HK-2 (cell line): ENCODE data around the gene COG5.
A peak's percentile ranks its signal among the peaks of the same experiment; 100 is the strongest.
"Not testable (repeated sequence)": the region's sequence is repeated elsewhere in the genome, so short reads cannot be mapped to it uniquely, and the experiment has no call there.

Experiments
- DNase-seq: peaks from one replicate; pipeline ENCODE4 v3.0.0-alpha.2; 2018; ENCODE audit not compliant: unreplicated experiment

The COG5 gene

DNA sequence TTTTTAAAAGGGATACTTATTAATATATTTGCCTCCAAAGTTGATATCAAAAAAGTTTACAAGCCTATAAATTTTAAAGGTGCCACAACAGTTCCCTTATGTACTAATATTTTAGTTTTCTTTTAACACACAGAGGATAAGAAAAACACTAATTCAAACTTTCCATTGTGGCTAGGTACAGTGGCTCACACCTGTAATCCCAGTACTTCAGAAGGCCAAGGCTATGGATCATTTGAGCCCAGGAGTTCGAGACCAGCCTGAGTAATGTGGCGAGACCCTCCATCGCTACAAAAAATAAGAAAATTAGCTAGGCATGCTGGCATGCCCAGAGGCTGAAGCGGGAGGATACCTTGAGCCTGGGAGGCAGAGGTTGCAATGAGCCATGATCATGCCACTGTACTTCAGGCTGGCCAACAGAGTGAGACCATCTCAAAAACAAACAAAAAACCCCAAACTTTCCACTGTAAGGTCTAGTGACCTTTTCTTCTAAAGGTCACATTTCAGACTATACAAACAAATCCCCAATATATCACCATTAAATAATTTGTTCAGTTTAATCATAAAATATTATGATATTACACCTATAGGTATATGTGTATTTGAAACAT lies 287.4 kb downstream of the COG5 start:
- DNase-seq, result no peak

DNA sequence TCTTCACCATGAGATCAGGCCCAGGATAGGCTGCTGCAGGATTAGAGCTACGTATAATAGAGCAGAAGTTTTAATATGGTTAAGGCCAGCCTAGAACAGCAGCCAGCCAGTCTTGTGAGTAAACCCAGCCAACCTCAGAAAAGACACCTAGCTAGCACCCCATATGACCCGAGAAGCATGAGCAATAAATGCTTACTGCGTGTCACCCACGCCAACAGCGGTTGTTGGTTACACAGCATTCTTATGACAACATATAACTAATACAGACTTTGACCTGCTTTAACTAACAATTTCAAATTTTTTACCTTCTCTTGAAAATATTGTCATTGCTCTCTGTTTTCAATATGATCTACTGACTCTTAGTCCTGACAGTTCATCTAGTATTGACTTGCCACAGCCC lies 289.2 kb downstream of the COG5 start:
- DNase-seq, result no peak

DNA sequence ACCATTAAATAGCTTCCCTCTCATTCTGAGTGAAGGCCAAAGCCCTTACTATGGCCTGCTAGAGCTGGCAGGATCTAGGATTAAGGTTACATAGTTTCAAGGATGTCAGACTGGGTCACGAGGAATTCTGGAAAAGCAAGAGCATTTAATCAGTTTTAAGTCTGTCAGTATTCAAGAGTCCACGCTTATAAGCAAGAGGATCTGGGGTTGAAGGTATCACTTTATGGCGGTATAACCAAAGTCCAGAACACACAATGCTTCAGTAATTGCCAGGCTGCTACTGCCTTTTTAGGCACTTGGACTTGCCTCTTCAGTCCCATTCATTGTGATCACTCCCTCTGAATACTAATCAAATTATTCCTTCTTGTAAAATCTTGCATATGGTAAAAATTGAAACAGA lies 293.9 kb downstream of the COG5 start:
- DNase-seq, result no peak

DNA sequence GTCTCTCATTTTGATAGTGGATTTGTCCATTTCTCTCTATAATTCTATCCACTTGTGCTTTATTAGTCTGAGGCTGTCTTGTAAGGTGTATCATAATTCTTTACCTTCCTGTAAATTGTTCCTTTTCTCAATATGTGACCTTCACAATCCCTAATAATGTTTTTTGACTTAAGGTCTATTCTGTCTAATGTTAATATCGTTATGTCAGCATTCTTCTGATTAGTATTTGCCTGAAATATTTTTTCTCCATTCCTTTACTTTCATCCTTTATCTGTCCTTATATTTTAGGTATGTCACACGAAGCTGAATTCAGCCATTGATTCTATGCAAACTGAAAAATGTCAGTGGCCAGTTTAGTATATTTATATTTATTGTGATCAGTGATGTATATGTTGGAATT lies 295.1 kb downstream of the COG5 start:
- no peak for DNase-seq

DNA sequence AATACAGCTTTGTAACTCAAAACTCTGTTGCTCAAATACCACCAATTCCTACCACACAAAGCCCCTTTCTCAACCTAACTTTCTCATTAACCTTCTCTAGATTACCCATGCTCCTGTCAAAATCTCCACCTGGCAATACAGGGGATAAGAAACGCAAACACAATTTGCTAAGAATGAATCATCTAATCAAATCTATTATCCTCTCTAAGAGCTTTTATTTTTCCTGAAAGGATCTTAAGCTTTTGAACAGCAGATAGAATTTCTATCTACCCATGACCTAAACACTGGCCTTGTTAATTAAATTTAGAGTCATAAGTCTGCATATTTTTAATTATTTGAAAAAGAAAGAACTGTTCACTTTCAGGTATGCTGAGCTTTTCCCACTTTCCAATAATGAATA lies 296.6 kb downstream of the COG5 start:
- DNase-seq, result no peak

DNA sequence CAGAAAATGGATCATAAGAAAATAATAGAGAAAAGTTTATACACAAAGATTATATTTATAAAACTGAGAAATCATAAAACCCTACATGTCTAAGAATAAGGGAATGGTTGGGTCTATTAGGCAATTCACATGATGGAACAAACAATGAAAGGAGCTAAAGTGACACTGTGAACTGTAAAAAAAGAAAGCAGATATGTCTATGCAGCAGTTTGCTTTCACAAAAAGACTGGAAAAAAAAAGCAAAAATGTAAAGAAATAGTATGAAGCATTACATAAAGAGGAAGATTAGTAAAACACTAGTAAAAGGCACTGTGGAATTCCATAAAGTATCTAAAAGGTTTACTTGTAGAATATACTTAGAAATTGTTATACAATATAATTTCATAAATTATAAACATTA lies 299.0 kb downstream of the COG5 start:
- no peak for DNase-seq

DNA sequence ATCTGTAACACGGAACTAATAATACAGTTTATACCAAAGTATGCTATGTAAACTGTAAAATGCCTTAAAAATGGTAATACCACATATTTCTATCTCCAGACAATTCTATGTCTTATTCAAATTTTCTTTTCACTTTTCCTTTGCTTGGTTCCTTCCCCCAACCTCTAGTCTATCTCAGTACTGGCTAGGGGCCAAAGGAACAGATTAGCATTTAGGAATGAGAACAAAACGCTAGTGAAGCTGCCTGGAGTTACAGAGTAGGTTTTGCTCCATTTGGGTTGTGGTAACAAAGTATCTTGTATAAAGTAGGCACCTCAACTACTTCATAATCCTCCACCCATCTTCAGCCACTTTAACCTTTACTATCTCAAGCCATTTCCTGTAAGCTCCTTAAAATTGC lies 300.9 kb downstream of the COG5 start:
- no peak for DNase-seq

DNA sequence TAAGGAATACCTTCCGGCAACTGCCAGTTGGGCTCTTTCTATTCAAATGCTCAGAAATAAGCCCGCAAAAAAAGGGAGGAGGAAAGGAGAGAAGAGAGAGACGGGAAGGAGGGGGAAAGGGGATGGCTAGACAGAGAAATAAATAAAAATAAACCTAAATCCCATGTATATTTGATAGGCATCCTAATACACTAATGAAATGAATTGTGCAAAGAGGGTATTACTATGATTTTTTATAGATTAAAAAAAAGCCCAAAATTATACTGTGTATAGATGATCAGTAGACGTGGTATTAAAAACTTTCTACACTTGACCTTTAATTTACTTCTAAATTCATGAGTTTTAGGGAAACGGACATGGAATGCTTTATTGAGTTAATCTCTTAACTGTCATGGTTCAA lies 305.0 kb downstream of the COG5 start:
- no peak for DNase-seq

DNA sequence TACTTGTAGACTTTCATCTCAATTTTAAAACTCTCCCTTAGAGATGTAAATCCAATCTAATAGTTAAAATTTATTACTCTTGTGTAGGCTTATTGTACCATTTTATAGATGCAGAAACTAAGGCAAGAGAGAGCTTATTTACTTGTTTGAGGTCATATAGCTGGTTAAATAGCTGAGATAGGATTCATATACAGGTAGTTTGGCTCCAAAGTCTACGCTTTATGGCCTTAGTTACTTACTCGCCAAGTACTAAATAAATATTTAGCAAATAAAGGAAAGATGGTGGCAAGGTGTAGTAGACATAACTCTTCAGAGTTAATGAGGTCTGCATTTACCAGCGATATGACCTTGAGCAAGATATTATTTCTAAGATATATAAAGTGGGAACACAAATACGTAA lies 308.1 kb downstream of the COG5 start:
- DNase-seq, result no peak

DNA sequence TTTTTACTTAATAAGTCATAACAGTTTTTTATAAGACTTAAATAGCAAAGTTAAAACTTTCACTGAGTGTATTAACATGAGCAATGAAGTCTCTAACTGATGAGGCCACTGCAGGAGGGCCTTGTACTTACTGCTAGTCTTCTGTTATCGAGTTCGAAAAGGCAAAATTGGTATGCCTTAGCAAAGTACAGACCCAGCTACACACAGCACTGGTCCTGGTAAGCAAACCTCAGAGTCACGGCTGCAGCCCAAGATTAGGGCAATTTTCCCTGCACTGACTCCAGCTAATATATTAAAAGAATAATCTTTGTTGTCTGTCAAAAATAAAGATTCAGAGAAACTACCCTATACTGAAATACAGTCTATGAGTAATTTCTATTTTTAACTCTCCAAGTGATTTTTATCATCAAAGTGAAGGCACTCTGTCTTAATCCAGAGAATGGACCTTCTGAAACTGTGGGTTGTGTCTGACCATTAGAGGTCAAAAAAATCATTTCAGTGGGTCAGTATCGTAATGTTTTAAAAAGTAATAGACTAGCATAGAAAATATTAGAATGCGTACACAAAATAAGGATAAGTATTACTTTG lies 309.2 kb downstream of the COG5 start:
- DNase-seq, result no peak

DNA sequence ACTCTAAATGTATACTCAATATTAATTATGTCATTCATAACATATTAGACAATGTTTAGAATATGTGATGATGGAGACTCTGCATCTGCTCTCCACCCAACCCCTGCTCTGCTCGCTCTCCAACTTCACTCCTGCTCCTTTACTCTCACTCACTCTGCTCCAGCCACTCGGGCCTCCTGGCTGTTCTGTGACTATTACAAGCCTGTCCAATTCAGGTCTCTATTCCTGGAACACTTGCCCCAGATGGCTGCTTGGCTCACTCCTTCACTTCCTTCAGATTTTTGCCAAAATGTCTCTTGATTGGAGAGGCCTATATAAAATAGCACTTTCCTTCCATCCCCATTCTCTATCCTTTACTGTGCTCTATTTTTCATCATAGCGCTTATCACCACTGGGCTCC lies 310.1 kb downstream of the COG5 start:
- DNase-seq, result no peak

DNA sequence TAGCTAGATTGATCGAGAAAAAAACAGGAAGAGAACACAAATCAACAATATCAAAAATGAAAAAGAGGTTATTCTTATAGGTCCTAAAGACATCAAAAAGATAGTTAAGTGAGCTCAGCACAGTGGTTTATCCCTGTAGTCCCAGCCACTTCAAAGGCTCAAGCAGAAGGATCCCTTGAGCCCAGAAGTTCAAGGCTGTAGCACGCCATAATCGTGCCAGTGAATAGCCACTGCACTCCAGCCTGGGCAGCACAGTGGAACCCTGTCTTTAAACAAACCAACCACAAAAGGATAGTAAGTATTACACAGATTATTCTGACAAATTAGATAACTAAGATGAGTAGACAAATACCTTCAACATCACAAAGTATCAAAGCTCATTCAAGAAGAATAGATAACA lies 311.8 kb downstream of the COG5 start:
- no peak for DNase-seq

DNA sequence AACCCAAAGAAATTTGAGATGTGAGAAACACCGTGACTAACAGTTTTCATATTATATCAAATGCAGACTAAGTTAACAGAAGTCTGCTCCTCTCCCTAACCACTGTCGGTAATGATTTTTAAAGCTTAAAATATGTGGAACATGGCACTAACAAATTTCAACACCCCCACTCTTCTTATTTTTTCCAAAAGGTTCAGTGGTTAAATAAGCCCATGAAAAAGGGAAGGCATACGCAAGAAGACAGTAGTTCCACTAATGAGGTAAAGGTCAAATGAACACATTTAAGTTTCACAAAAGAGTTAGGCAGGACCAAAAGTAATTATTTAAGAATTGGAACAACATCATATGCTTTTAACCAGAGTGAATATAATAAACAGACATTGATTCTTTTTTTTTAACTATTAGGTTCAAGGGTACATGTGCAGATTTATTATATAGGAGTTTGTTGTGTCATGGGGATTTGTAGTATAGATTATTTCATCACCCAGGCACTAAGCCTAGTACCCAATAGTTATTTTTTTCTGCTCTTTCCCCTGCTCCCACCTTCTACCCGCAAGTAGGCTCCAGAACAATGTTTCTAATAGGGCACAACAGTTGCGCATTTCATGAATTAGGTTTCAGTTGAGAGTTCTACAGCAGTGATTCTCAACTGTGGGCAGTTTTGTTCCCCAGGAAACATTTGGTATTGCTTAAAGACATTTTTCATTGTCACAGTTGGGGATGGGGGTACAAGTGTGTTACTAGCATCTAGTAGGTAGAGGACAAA lies 315.0 kb downstream of the COG5 start:
- no peak for DNase-seq

DNA sequence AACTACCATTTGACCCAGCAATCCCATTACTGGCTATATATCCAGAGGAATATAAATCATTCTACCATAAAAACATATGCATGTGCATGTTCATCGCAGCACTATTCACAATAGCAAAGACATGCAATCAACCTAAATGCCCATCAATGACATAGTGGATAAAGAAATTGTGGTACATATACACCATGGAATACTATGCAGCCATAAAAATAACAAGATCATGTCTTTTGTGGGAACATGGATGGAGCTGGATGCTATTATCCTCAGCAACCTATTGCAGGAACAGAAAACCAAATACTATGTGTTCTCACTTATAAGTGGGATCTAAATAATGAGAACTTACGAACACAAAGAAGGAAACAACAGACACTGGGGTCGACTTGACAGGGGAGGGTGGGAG lies 316.9 kb downstream of the COG5 start:
- DNase-seq, result not testable (repeated sequence)

DNA sequence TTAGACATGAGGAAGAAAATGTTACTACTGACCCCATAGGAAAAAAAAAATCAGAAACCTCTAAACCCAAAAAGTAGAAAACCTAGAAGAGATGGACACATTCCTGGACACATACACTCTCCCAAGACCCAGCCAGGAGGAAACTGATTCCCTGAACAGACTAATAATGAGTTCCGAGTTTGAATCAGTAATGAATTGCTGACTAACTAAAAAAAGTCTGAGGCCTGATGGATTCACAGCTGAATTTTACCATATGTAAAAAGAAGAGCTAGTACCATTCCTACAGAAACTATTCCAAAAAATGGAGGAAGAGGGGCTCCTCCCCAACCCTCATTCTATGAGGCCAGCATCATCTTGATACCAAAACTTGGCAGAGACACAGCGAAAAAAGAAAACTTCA lies 319.1 kb downstream of the COG5 start:
- DNase-seq, result no peak

DNA sequence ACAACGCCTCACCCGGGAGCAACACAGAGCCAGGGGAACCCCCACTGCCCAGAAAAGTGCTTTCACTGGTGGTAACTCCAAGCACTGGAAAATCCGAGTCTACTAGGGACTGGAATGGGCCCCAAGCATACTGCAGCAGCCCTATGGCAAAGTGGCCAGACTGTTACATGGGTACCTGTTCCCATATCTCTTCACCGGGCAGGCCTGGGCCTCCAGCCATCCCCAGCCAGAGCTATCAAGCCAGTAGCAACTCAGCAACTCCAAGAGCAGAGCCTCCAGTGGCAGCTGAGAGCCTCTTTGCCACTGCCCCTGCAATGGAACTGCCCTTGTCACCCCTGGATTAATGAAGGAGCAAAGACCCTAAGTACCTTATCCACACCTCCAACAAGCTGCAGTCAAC lies 321.5 kb downstream of the COG5 start:
- no peak for DNase-seq

DNA sequence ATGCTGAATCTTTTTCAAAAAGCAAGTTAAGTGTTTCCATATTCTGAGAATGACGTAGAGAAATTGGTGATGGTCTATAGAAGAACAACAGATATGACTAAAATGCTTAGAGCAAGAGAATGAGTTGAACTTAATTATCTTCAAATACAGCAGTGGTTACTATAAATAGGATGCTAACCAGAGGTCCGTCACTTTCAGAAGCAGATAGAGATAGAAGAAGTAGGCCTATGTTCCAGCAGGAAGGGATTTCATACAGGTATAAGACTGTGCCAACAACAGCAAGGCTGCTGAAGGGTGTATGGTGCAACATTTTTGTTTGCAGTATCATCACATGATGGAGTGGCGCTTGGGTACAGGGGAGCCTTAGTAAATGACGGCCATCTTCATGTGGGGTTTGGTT lies 326.3 kb downstream of the COG5 start:
- DNase-seq, result no peak

DNA sequence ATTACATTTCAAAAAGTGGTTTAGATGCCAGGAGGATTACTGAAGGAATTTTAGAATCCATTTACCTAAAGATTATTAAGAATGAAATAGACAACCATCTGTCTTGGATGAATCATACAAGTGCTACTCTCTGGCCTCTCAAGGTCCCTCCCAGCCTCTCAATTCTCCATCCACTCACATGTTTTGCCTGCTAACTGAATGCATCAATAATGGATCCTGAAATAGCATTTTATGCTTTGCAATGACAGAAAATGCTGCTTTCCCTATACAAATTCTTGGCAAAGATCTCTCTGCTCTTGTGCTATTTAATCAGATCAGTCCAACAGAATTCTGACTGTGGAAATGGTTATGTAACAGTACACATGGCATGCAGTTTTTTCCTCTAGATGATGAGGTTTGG lies 326.9 kb downstream of the COG5 start:
- no peak for DNase-seq

DNA sequence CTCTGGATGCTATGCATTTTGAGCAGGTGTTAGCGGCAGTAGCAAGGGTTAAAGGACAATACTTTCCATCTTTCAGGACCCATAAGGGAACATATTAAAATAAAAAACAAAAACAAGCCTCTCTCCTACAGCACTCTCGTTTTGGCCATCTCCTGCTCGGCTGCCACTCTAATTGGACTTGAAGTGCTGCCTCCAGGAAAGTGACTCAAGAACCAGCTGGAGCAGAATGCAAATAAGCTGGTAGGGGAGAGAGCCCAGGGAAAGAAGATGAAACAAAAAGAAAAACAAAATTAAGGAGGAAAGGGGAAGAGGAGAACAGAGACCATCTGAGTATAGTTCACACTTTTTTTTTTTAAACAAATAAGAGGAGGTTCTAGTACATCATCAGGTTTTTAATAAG lies 329.3 kb downstream of the COG5 start:
- DNase-seq, result no peak

DNA sequence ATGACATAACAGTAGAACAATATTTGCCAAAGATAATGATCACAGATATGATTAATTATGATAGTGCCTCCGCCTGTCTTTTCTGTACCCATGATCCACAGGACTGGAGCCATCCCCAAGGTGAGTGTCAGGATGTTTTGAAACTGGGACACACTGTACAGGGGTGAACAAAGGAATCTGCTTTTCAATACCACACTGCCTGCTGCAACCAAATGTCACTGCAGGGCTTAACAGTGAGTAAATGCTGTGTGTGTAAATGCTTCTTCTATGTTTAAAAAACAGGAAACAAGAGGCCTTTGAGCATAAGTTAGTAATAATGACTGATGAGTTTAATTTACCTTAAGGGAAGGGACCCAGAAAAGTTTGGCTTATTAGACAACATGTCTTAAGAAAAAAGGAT lies 329.7 kb downstream of the COG5 start:
- DNase-seq, result no peak

DNA sequence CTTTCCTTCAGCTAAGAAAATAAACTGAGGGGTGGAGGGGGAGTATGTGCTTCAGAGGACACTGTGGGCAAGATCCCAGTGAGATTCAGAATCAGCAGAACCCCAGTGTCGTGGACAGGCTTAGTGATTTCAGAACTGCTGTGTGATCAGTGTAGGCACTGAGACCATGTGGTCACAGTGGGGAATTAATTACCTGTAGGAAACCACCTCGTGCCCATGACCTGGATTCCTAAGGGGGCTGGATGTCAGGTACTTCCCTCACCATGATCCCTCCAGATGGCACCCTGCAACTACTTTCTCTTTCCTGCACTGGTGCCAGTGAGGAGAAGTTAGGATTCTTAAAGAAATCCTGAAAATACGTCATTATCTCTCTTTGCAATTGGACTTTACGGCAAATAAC lies 330.5 kb downstream of the COG5 start:
- DNase-seq, result peak; percentile 2

DNA sequence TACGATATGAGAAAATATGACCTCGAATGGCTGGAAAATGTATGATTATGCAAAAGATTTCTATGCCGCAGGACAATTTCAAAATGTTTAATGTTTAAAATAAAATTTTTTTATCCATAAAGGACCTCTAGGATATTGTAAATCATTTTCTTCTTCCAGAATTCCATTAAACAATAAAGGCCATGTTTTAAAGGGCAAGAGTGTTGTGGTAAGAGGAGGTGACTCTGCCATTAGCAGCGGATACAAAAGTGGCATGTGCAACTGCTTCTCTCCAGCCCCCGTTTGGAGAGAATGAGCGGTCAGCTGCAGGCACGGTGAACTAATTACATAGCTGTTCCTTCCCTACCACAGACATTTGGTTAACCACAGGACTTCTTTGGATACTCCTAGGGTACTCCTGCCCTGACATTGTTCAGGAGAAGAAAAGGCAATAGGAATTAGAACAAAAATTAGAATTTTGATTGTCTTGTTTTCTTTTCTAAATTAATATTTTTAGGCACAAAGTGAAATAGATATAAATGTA lies 331.1 kb downstream of the COG5 start:
- DNase-seq, result peak; percentile 19

DNA sequence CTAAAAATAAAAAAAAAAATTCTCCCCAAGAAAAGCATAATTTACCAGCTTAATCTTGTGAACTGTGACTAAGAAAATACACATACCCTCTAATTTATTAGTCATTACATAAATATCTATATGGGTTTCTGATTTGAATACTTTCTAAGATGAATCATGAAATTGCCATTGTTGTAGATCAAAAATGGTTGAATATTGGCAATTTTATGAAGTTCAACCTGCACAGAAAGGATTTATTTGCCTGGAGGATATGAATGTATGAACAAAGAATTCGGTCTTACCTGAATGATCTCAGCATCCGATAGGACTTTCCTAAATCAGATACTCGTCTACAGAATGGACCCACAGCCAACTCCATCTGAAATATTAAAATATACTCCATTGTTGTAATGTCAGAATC lies 333.4 kb downstream of the COG5 start:
- DNase-seq, result no peak
